Hematopoietic multipotent progenitor cell treated with erythropoietin and hydrocortisone succinate and interleukin-3 and kit ligand, for 15 days (in vitro differentiated cells): ENCODE results near the gene SPINK6.

ENCODE experiments used
- DNase-seq: peaks from one replicate; pipeline ENCODE4 v3.0.0-alpha.2; 2015; ENCODE audit warnings: low spot score

SPINK6 gene

DNA sequence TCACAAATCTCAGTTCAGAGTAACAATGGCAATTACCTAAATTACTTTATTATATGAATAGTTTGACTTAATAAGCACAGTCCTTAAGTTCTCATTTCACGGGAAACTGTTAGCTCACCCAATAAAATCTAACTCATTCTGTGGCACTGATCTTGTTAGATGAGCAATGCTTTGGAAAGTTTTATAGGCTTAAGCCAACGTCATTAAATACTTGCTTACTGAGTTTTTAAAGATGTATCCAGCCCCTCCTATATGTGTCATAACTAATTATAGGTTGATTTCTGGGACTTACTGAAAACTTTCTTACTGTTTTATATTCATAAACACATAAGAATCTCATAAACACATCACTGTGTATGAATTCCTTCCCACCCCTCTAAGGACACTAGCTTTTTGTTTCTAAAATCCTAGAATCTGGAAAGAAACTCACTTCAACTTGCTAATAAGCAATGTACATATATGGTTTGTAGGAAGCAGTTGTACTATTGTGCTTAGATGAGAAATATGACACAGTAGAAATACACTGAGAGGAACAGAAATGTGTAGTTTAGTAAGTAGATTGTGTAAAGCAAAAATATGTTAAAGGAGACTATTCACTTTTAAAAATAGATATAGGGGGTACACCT is 21.4 kb downstream of the SPINK6 start:
- DNase-seq, result no peak

DNA sequence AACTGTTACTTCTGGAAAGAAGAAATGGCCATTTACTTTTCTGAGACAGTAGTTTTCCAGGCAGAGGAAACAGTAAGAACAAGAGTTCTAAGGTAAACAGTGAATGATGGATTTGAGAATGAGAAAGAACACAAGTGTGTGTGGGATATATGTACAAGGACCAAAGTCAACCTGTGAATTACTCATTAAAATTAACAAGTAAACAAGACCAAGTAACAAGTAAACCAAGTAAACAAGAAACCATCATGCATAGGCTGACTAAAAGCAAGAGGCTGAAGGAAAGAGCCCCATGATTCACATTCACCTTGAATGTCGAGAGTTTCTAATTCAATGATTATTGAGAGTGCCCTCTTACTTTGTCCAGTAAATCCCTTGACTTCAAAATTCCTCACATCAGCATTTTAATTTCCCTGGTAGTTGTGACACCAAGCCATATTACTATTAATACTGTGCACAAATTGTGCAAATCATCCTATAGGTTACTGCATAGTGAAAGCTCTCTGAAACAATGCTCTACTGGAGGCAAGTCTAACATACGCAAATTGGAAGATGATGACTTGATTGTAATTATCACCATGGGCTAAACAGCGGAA is 25.6 kb downstream of the SPINK6 start:
- no peak for DNase-seq

DNA sequence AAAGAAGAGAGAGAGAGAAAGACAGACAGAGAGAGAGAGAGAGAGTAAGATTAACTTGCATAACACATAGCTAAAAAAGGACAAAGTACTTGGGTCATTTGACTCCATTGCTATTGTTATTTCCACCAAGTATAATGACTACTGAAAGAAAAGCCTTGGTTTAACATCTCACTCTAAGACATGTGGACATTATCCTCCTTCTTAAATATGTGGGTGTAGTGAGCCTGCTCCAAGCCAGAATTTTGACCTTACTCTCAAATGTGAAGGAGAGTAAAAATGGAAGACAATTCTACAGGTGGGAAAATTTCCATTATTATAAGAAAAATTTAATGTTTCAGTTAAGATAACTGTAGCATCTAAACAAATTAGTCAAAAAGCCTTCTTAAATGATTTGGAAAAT is 27.0 kb downstream of the SPINK6 start:
- DNase-seq, result no peak

DNA sequence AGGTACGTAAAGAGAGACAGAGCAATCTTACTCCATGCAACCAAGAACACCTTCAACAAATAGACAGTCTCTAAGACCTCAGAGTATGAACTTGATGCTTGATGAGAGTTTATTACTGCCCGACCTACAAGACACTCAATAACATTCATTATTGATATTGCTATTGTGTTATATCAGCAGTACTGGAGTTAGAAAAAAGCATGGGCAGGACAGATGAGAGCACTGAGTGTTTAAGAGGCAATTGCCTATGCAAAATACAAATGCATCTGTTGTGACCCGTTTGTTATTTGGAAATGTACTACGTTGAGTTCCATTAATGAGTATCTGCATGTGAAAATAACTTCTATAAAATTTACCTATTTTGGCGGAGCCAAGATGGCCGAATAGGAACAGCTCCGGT is 27.4 kb downstream of the SPINK6 start:
- DNase-seq, result no peak

DNA sequence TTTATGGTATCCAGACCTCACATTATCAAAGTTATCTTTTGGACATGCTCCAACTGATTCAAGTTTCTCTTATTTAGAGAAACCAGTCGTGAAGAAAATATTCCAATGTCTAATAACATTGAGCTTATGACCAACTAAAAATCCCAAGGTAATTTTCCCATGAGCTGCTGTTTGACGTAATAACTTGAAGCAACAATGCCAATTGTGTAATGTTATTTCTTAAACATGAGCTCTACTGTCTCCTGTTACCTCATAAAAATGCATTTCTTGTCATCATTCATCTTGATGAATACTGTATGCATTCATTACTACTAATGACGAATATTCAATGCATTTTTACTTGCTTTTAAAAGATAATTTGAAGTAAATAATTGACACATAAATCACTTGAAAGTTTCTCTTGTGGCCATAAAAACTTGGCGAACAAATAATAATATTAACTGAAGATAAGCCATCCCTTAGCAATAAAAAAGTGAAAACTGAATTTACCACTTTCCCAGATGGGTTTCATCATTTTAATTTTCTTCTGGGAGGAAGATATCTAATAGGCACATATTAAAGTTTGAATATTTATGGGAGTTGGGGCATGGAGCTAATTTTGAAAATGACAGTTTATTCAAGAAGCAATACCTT is 35.1 kb downstream of the SPINK6 start:
- DNase-seq, result no peak

DNA sequence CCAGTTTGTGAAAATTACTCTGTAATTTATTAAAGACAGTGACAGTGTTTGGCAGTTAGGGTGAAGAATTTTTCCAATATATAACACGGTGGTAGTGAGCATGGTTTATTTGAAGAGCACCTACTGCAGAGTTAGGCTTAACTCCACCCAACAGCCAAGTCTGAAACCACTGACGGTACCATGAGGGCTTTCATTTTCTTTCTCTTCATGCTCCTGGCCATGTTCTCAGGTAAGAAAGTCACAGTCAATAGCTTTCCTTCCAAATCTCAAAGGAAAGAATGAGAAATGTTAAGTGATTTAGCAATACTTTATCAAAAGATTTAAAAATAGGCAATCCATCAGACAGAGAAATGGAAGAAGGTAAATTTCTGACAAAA is 35.6 kb downstream of the SPINK6 start, which contains the start of gene MARCOL:
Gene MARCOL, plus strand, starts transcription at position 108 of the 377 bp plus-strand sequence. Its CDS starts 73 bp downstream, at position 181.
- DNase-seq, result no peak

DNA sequence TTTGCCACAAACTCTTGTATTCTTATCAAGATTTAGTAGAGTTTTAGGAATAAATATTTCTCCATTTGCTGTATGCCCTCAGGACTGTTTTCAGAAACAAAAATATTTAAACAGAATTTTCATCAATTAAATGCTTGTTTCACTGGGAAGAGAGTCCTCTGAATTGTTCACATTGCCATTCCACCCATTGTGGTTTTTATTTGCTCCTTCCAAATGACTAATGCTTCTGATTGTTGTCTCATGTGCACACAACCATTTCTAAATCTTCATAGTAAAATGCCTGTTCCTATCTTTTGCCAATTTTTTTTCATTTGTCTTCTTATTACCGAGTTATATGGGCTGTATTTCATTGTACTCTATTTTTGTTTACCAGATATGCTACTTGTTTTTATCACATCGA is 46.1 kb downstream of the SPINK6 start:
- DNase-seq, result no peak

DNA sequence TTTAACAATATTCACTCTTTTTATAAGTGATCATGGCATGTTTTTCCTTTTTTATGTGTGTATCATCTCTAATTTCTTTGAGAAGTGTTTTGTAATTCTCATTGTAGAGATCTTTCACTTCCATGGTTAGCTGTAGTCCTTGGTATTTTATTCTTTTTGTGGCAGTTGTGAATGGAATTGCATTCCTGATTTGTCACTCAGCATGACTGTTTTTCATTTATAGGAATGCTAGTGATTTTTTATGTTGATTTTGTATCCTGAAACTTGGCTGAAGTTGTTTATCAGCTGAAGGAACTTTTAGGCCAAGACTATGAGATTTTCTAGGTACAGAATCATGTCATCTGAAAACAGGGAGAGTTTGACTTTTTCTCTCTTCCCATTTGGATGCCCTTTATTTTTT is 52.6 kb downstream of the SPINK6 start:
- no peak for DNase-seq

DNA sequence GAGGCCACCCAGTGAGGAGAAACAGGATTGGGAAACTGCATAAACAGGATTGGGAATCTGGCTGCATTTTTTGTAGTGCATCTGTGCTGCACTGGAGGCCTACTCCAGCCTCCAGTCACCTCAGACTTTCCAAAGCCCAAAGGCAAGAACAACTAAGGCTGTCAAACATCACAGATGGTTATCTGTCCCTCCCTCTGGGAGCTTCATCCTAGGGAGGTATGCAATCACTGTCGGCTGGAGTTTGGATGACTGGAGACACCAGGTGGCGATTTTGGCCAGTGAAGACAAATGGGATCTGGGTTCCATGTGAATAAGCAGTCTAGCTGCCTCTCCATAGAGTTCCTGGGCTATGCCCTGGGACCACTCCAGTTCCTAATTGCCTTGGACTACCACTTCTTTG is 56.4 kb downstream of the SPINK6 start:
- no peak for DNase-seq

DNA sequence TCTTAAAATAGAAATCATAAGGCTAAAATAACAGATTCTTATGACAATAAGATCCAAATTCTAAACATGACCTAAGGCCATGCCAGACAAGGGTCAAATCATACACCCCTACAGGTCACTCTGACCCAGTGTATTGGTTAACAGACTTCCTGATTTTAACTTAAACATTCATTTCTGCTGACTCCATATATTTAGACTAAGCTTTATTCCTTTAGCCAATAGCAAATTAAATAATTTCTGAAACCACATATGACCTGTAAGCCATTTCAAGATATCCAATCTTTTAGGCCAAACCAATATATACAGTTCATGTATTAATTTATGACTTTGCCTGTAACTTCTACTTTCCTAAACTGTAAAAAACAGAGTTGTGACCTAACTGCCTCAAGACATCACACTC is 58.4 kb downstream of the SPINK6 start:
- no peak for DNase-seq
